Heart right ventricle (tissue), 16 donors: ENCODE data around the gene STRN. TPM values are rescaled to one million over a fixed set of nuclear protein-coding genes. Genes with fewer than 3 reads are reported as not detected.

ENCODE experiments used
- ATAC-seq, 8 donors: fragments of 200-7000 bp; cut with Tn5 transposase; one replicate each; pipeline ENCODE4 v1.9.1; 2020; ENCODE audit warnings: mild to moderate bottlenecking in 8 of 8, moderate library complexity in 8 of 8, moderate number of reproducible peaks in 1 of 8
- DNase-seq, 2 donors: peaks; one replicate each; pipeline ENCODE4 v3.0.0-alpha.2; 2020
- H3K27ac ChIP-seq, 10 donors: fragments of 200-600 bp; sonication (generic) in 2 of 10; one replicate each; pipeline versions ENCODE4 v1.5.0 to v1.8.0; 2020 to 2022; ENCODE audit warnings: mild to moderate bottlenecking in 3 of 10
- H3K27me3 ChIP-seq, 7 donors: fragments of 200-600 bp; one replicate each; pipeline ENCODE4 v1.8.0; 2021 to 2022; ENCODE audit warnings: mild to moderate bottlenecking in 2 of 7
- H3K36me3 ChIP-seq, 9 donors: fragments of 200-600 bp; sonication (generic) in 1 of 9; one replicate each; pipeline versions ENCODE4 v1.5.0 to v1.8.0; 2020 to 2022; ENCODE audit warnings: mild to moderate bottlenecking in 2 of 9
- H3K4me1 ChIP-seq, 9 donors: fragments of 200-600 bp; sonication (generic) in 1 of 9; one replicate each; pipeline versions ENCODE4 v1.5.0 to v1.8.0; 2020 to 2022; ENCODE audit warnings: mild to moderate bottlenecking in 4 of 9
- H3K4me3 ChIP-seq, 10 donors: fragments of 200-600 bp; sonication (generic) in 2 of 10; one replicate each; pipeline versions ENCODE4 v1.5.0 to v1.8.0; 2020 to 2022; ENCODE audit warnings: mild to moderate bottlenecking in 7 of 10, moderate library complexity in 2 of 10
- H3K9me3 ChIP-seq, 11 donors: fragments of 200-600 bp in 10 of 11; sonication (generic) in 2 of 11; one replicate each; pipeline versions ENCODE4 v1.5.0 to v1.8.0; 2013 to 2022; ENCODE audit warnings: mild to moderate bottlenecking in 2 of 11, control low read depth in 1 of 11, moderate library complexity in 1 of 11
- CTCF ChIP-seq, 9 donors: fragments of 200-600 bp; sonication (generic) in 2 of 9; IDR thresholded peaks; one replicate each; pipeline versions ENCODE4 v1.5.0 to v1.8.0; 2021 to 2022; ENCODE audit warnings: antibody characterized with exemption in 9 of 9, mild to moderate bottlenecking in 5 of 9, moderate library complexity in 1 of 9
- WGBS, 2 donors: extraction: QIAGEN DNeasy Blood & Tissue Kit; methylation state at CpG; one replicate each; pipeline ENCODE4 v1.1.7; 2013; ENCODE audit warnings: inconsistent platforms in 1 of 2; 5-methylcytosine and 5-hydroxymethylcytosine counted together
- intact Hi-C, 10 donors: fragments of 100-400 bp; cut with DNase I; formaldehyde crosslinking; loops; one replicate each; pipeline versions ENCODE4 v1.11.1 to v1.14.2; 2022
- polyA plus RNA-seq, 2 donors: library from polyadenylated mRNA; stranded (reverse); fragments of 200-250 nt; gene quantifications; one replicate each; pipeline ENCODE4 v1.2.3, GENCODE V29; 2013
- total RNA-seq, 10 donors: library from RNA; stranded (reverse); fragmentation: NEBNext Ultra II Directional in 3 of 10; extraction: Animal tissue kit (Norgen Biotek cat#: 25700) in 3 of 10; gene quantifications; one replicate each; pipeline versions ENCODE4 v1.2.1 to v1.2.4, GENCODE V29; 2021 to 2023
- donor health status: Arrhythmogenic right ventricular cardiomyopathy.
- donor health status: ischemic (EF 13 %, LVEDD 7.1; RV severe dilation, severe dysfunction).
- donor health status: healthy with polysubstance abuse.
- donor health status: DM: no; HTN: yes; CAD: no.
- donor health status: DM: no; HTN: no; CAD: no.
- donor health status: ischemic (EF 25% LVEDD 6.9; RV normal size, moderate dysfunction).
- donor health status: ischemic (EF 25% LVEDD 5.7; RV mildly dilated, moderate dysfunction).
- donor health status: healthy.
- donor health status: DM: yes; HTN: yes; CAD: no.
- donor health status: Ischemic cardiomyopathy.
- donor health status: ischemic (EF 35%, LVEDD 5.7; RV mildly dilated, moderate dysfunction).
- donor health status: nonischemic (EF 11% LVEDD 7.7; RV severe dilation, severe dysfunction).
- donor health status: DM: yes; HTN: yes; CAD: no.
- donor health status: PGD.
- donor health status: ischemic (EF 29% LVEDD 5.4; RV normal size, mild dysfunction).
- donor health status: nonischemic (EF 23%, LVEDD 6.1; RV moderate dilation, normal function).

Gene STRN
- total and polyA plus RNA-seq, 12 donors = 8.6 to 102 (median 61.8) TPM

- no peak overlapping the region for H3K27ac ChIP-seq
- H3K9me3 ChIP-seq = no peaks in the 10 kb centered on the region
- intact Hi-C loops = no loop called here
- DNase-seq = no peak
- ATAC-seq = no peak
- H3K36me3 ChIP-seq = peaks cover 0 to 91% (median 30%) of the 10 kb centered on the region in 9 donors
- H3K4me1 ChIP-seq = no peaks in the 10 kb centered on the region
- 97 to 98% methylated on average over 8 of the region's 8 CpGs for WGBS, 2 donors
- TF ChIP-seq CTCF (IDR thresholded peaks at IDR 0.05) = no peak
- no peaks in the 10 kb centered on the region for H3K27me3 ChIP-seq
- no peak overlapping the region for H3K4me3 ChIP-seq
Observed at GRCh38 chr2:36849265-36849664, 117.1 kb downstream of the STRN start.

- no peaks in the 10 kb centered on the region for H3K9me3 ChIP-seq
- H3K27ac ChIP-seq = no peak overlapping the region
- peaks cover 0 to 53% (median 15%) of the 10 kb centered on the region in 9 donors for H3K36me3 ChIP-seq
- no peaks in the 10 kb centered on the region for H3K4me1 ChIP-seq
- no peaks in the 10 kb centered on the region for H3K27me3 ChIP-seq
- TF ChIP-seq CTCF (IDR thresholded peaks at IDR 0.05) = no peak
- no peak overlapping the region for H3K4me3 ChIP-seq
- intact Hi-C loops = no loop called here
- no peak for ATAC-seq
- DNase-seq = no peak
Observed at GRCh38 chr2:36843838-36844237, 122.5 kb downstream of the STRN start.

GRCh38 chr2:36839976-36840617, 126.2 kb downstream of the STRN start:
- Histone ChIP-seq H3K4me3 (no peak overlapping the region), H3K9me3 (peaks cover 0 to 6% (median 0%) of the 10 kb centered on the region in 11 donors), H3K27me3 (no peaks in the 10 kb centered on the region), H3K27ac (no peak overlapping the region), H3K36me3 (peaks cover 0 to 27% (median 5%) of the 10 kb centered on the region in 9 donors), H3K4me1 (no peaks in the 10 kb centered on the region)
- peak in 1 of 8 donors; percentile 30 for ATAC-seq
- WGBS, 2 donors = 74% methylated on average over 4 of the region's 4 CpGs
- no peak for TF ChIP-seq CTCF (IDR thresholded peaks at IDR 0.05)
- intact Hi-C loops = no loop called here
- DNase-seq = no peak

- Histone ChIP-seq H3K4me1 (no peaks in the 10 kb centered on the region), H3K27ac (no peak overlapping the region), H3K36me3 (no peaks in the 10 kb centered on the region), H3K27me3 (no peaks in the 10 kb centered on the region), H3K4me3 (no peak overlapping the region), H3K9me3 (peaks cover 0 to 12% (median 0%) of the 10 kb centered on the region in 11 donors)
- 47 to 59% methylated on average over 5 of the region's 5 CpGs for WGBS, 2 donors
- no peak for TF ChIP-seq CTCF (IDR thresholded peaks at IDR 0.05)
- intact Hi-C loops = no loop called here
- no peak for ATAC-seq
- no peak for DNase-seq
Observed at GRCh38 chr2:36834731-36835524, 131.4 kb downstream of the STRN start.
